Motor neuron (in vitro differentiated cells): Measurements from ENCODE around the gene GAMT. TPM values are rescaled to one million over a fixed set of nuclear protein-coding genes. Genes with fewer than 3 reads are reported as not detected.
A peak's percentile ranks its signal among the peaks of the same experiment; 100 is the strongest.

Experiments used
- ATAC-seq, 8 experiments: fragments of 200-7000 bp; cut with Tn5 transposase; replicated peaks in 6 of 8; 2 replicates each; pipeline ENCODE4 v1.8.0; 2021; ENCODE audit warnings: mild to moderate bottlenecking in 8 of 8, moderate library complexity in 8 of 8
- H3K27ac ChIP-seq, 2 donors: fragments of 250-450 bp; sonication (Bioruptor Pico); 2 replicates each; pipeline ENCODE4 v1.9.0; 2021; ENCODE audit warnings: antibody characterized with exemption in 2 of 2, mild to moderate bottlenecking in 2 of 2, moderate library complexity in 1 of 2
- H3K4me1 ChIP-seq, 2 donors: fragments of 250-450 bp; sonication (Bioruptor Pico); replicated peaks in 1 of 2; 2 replicates each; pipeline ENCODE4 v1.6.1; 2021; ENCODE audit warnings: antibody characterized with exemption in 2 of 2, mild to moderate bottlenecking in 2 of 2, moderate library complexity in 1 of 2
- H3K4me3 ChIP-seq, 5 donors: fragments of 250-450 bp; sonication (Bioruptor Pico); 2 replicates each; pipeline ENCODE4 v1.9.0; 2021; ENCODE audit warnings: antibody characterized with exemption in 5 of 5, mild to moderate bottlenecking in 5 of 5, moderate library complexity in 4 of 5
- WGBS, 10 experiments: fragments of 450-650 bp; shearing (Covaris generic); methylation state at CpG; one replicate each; pipeline ENCODE4 v1.0.0; 2022; 5-methylcytosine and 5-hydroxymethylcytosine counted together
- in situ Hi-C, 9 experiments: fragments of 400-800 bp; cut with MboI; loops; one replicate each; pipeline ENCODE4 v1.15.0; 2021; ENCODE audit warnings: low sequenced_read_pairs in 9 of 9, low pct_unique_long_range_greater_than_20kb in 2 of 9; ENCODE audit not compliant: unreplicated experiment in 9 of 9
- total RNA-seq, 8 experiments: library from RNA; unstranded; fragments of 300-600 nt; gene quantifications; 2 replicates each; pipeline versions ENCODE4 v1.2.3 to v1.2.4, GENCODE V29; 2022

Gene GAMT
- total RNA-seq, 8 experiments from 2014 or later: 18.6 to 38.9 (median 27.6) TPM

DNA sequence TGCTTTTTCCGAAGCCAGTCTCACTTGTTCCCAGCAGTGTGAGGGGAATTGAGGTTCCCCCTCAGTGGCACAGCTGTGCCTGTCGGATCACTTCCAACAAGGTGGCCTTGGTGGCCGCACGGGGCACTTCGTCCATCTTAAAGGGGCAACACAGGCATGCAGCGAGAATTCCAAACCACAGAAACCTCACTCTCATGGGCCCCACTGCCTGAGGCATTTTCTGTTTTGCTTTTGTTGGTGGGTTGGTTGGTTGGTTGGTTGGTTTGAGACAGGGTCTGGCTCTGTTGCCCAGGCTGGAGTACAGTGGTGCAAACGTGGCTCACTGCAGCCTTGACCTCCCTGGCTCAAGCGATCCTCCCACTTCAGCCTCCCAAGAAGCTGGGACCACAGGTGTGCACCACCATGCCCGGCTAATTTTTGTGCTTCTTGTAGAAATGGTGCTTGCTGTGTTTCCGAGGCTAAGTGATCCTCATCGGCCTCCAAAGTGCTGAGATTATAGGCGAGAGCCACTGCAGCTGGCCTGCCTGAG is 21.3 kb downstream of the GAMT start:
- in situ Hi-C loops: no loop called here
- 87 to 100% methylated on average over 1 to 3 of the region's 12 CpGs; no CpG with 5 or more reads in 8 of the 10 experiments for WGBS, 10 experiments
- H3K4me1 ChIP-seq: peaks cover 11 to 14% of the 10 kb centered on the region in 2 donors
- no peak for ATAC-seq
- no peak overlapping the region for H3K4me3 ChIP-seq
- no peak overlapping the region for H3K27ac ChIP-seq

DNA sequence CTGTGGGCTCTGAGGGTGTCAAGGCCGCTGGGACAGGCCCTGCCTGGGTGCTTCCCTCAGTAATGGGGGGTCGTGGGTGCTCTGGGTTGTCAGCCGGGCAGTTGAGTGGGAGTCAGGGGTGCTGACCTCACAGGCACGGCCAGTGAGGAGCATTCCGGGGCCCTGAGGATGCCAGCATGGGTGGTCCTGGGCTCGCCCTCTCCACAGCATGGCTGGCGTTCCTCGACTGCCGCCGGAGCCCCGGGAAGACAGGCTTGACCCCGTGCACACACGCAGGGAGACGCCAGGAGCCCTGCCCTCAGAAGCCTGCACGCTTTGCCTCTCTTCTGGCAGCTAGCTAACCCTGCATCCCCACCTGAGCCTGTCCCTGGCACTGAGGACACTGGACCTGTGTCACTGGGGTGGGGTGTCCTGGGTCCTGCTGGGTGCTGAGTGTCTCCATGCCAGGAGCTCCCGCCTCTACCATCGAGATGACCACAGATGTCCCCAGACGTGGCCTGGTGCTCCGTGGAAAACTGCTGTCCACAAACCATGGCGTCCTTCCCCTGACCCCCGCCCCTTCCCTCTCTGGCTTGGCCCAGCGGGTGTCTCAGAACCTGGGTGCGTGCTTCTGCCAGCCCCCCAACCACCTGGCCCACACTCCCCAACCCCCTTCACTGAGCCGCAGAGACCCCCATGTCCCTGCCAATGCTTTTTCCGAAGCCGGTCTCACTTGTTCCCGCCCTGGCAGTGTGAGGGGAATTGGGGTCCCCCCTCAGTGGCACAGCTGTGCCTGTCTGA is 22.0 kb downstream of the GAMT start:
- no CpG with 5 or more reads among the region's 27 CpGs for WGBS, 10 experiments
- in situ Hi-C loops: no loop called here
- Histone ChIP-seq H3K27ac (no peak overlapping the region), H3K4me3 (no peak overlapping the region), H3K4me1 (peaks cover 6 to 10% of the 10 kb centered on the region in 2 donors)
- ATAC-seq: no peak

DNA sequence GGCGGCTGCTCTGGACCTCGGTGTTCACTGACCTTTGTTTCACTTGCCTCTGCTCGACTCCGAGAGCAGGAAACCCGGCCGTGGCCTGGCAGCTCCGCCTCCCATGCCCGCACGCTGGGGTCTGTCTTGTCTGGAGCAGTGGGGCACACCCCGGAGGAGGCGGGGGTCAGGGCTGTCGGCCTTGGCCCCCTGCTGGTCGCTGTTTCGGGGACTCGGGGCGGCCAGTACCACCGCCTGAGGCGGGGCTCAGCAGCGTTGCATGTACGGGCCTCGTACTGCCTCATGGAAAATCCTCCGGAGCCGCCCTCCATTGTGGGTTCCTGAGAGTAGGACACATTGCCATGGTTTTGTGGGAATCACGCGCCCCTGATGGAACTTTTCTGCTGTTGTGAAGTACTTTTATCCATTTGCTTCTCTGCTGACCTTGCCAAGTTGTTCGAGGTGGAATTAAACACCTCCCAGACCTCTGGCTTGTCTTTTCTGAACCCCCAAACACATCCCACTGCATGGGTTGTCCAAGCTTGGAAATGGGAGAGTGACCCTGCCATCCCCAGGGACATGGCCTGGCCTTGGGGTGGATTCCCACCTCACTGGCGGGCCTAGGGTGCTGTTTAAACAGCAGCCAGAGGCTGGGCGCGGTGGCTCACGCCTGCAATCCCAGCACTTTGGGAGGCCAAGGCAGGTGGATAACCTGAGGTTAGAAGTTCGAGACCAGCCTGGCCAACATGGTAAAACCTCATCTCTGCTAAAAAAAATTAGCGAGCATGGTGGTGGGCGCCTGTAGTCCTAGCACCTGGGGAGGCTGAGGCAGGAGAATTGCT is 23.2 kb downstream of the GAMT start:
- in situ Hi-C loops: no loop called here
- WGBS, 10 experiments: 67 to 100% (median 100%) methylated on average over 1 to 18 of the region's 33 CpGs; no CpG with 5 or more reads in 5 of the 10 experiments
- ATAC-seq: no peak

DNA sequence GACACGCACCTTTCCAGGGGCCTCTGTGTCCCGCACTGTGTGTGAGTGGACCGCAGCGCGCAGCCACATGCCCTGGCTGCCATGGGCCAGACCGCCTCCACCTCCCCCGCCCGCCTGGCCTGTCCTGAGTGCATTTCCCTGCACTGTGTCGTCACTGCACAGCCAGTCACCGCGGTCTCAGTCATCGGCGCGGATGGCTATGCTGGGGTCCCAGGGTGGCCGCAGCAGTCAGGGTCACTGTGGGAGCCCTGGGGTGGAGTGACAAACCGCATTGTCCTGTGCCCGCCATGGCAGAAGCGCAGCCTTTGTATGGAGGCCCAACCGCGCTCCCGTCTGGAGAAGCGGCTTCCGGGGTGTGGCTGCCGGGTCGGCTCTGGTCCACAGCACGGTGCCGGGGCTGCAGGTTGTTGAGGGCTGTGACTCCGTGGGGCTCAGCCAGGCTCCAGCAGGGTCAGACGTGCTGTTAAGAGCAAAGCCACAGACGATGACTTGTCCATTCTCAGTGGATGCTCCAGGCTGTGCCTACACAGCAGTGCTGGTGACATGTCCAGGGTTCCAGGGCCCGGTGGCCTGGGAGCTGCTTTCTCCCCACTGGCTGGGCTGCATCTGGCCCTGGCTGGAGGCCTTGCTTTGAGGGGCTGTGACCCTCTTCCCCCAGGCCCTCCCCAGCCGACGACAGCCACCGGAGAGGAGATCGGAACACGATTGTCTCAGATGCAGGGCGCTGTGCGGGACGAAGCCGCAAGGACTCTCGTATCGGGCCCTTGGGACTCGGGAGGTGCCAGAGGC is 24.0 kb downstream of the GAMT start:
- peaks cover 6 to 10% of the 10 kb centered on the region in 2 donors for H3K4me1 ChIP-seq
- ATAC-seq: no peak
- in situ Hi-C loops: no loop called here
- no peak overlapping the region for H3K4me3 ChIP-seq
- 92 to 100% (median 96%) methylated on average over 2 to 6 of the region's 43 CpGs; no CpG with 5 or more reads in 5 of the 10 experiments for WGBS, 10 experiments
- H3K27ac ChIP-seq: peak overlapping the region in 1 of 2 donors; percentile 56

More for the DNA sequence above, 23.2 kb downstream of the GAMT start:
- Histone ChIP-seq H3K4me1 (peaks cover 6 to 10% of the 10 kb centered on the region in 2 donors), H3K27ac (no peak overlapping the region), H3K4me3 (no peak overlapping the region)

DNA sequence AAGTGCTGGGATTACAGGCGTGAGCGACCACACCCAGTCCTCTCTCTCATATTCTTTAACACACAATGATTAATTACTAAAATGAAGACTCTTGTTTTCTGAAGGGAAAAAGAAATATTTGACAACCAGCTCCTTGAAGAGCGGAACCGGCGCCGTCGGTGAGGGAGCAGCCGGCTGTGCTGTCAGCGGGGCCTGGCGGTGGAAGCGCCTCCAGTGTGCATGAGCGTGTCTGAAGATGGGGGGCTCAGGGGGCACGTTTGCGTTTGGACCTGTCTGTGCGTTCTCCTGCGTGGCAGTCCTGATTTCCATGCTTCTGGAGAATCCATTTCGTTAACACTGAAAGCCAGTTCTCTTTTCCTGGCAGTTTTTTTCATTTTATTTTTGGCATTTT is 24.9 kb downstream of the GAMT start:
- Histone ChIP-seq H3K27ac (no peak overlapping the region), H3K4me3 (no peak overlapping the region), H3K4me1 (peaks cover 3 to 4% of the 10 kb centered on the region in 2 donors)
- WGBS, 10 experiments: 79 to 100% (median 90%) methylated on average over 2 to 16 of the region's 17 CpGs; no CpG with 5 or more reads in 1 of the 10 experiments
- in situ Hi-C loops: no loop called here
- ATAC-seq: no peak

DNA sequence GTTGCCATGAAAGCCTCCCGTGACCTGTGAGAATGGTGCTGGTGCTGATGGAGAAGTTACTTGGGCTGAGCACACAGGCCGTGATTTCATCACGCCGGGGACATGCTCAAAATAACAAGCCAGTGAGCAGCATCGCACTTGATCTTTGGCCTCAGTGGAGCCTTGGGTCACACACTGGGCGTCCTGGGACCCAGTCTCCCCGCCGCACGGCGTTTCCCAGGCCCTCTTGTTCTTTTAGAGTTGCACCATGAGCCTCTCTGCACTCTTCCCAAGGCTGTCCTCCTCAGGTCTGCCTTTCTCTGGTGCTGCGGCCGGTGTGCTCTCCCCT is 27.1 kb downstream of the GAMT start:
- WGBS, 10 experiments: 83 to 100% (median 95%) methylated on average over 2 to 8 of the region's 12 CpGs; no CpG with 5 or more reads in 5 of the 10 experiments

DNA sequence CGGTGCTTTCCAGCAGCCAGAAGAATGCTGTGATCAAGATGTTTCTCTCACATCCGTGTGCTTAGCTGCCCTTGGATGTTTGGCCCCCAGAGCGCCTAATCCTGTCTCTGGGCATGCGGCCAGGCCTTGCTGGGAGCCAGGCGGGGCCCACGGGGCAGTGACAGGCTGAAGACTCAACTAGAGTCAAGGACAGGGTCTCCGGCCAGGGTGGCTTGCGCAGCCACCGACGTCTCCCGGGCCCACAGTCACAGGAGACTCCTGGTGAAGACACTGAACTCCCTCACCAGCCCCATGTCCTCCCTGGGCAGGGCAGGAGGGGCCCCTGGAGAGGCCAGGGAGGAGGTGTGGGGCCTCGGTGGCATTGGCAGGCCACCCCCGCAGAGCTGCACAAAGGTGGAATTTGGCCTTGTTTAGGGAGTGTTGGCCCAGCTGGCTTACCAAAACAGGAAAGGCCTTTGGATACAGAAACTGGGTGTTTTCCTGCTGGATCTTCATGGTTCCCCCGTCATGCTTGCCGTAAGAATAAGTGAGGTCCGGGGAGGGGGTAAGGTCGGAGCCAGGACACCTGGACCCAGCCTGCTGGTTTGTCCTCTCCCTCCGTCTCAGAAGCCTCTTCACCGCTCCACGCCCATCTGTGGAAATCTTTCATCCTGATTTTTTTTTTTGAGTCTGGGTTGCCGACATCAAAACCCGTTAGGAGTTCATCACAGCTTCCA is 27.6 kb downstream of the GAMT start:
- ATAC-seq: peak in 5 of 8 experiments; percentile 17 to 71 (median 19)
- WGBS, 10 experiments: 62 to 100% (median 96%) methylated on average over 1 to 10 of the region's 22 CpGs; no CpG with 5 or more reads in 4 of the 10 experiments

More for the DNA sequence above, 27.1 kb downstream of the GAMT start:
- Histone ChIP-seq H3K4me3 (no peak overlapping the region), H3K4me1 (no peaks in the 10 kb centered on the region), H3K27ac (no peak overlapping the region)
- ATAC-seq: no peak
- in situ Hi-C loops: no loop called here

DNA sequence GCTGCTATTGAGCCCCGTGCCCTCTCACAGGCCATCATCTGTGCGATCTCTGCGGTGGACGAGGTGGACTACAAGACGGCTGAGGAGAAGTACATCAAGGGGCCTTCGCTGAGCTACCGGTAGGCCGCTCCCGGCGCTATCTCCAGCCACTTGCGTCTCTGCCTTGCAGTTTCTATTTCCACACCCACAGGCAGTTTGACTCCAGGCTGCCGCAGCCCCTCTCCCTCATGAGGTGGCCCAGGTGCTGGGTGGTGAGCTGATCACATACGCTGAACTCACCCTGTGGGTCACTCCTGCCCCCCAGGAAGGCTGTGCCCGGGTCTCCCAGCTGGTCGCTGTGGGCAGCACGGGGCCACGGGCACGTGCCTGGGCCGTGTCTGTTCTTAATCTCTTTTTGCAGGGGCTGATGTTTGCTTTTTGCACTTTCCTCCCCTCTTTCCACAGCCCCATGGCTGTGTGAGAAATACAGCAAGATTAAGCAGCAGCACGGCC is 28.3 kb downstream of the GAMT start:
- no peaks in the 10 kb centered on the region for H3K4me1 ChIP-seq
- in situ Hi-C loops: no loop called here
- WGBS, 10 experiments: 87 to 95% (median 90%) methylated on average over 2 to 6 of the region's 20 CpGs; no CpG with 5 or more reads in 7 of the 10 experiments
- peak in 1 of 8 experiments; percentile 10 for ATAC-seq
- no peak overlapping the region for H3K4me3 ChIP-seq
- no peak overlapping the region for H3K27ac ChIP-seq

More for the DNA sequence above, 27.6 kb downstream of the GAMT start:
- Histone ChIP-seq H3K4me3 (no peak overlapping the region), H3K27ac (no peak overlapping the region), H3K4me1 (no peaks in the 10 kb centered on the region)
- in situ Hi-C loops: no loop called here

DNA sequence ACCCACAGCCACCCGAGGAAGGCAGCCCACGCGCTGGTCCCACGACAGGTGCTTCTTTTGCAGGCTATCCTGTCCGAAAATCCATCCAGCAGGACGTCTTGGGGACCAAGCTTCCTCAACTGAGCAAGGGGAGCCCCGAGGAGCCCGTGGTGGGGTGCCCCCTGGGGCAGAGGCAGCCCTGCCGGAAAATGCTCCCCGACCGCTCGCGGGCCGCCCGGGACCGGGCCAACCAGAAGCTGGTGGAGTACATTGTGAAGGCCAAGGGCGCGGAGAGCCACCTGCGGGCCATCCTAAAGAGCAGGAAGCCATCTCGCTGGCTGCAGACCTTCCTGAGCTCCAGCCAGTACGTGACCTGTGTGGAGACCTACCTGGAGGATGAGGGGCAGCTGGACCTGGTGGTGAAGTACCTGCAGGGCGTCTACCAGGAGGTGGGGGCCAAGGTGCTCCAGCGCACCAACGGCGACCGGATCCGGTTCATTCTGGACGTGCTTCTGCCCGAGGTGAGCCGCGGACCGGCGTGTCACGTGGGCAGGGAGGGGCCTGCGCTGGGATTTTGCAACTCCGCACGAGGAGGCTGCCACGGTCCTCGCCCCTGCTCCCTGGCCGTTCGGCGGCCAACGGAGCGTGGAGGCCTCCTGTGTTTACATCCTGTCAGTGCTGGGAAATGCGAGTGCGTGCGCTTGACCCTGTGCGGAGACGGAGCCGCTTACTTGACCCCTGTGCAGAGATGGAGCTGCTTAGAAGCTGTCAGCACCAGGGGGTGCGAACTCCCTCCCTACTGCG is 30.6 kb downstream of the GAMT start:
- Histone ChIP-seq H3K4me1 (peaks cover 0 to 5% of the 10 kb centered on the region in 2 donors), H3K4me3 (no peak overlapping the region), H3K27ac (no peak overlapping the region)
- 86 to 100% (median 96%) methylated on average over 1 to 8 of the region's 52 CpGs; no CpG with 5 or more reads in 5 of the 10 experiments for WGBS, 10 experiments
- in situ Hi-C loops: no loop called here
- peak in 2 of 8 experiments; percentile 15 to 19 for ATAC-seq

DNA sequence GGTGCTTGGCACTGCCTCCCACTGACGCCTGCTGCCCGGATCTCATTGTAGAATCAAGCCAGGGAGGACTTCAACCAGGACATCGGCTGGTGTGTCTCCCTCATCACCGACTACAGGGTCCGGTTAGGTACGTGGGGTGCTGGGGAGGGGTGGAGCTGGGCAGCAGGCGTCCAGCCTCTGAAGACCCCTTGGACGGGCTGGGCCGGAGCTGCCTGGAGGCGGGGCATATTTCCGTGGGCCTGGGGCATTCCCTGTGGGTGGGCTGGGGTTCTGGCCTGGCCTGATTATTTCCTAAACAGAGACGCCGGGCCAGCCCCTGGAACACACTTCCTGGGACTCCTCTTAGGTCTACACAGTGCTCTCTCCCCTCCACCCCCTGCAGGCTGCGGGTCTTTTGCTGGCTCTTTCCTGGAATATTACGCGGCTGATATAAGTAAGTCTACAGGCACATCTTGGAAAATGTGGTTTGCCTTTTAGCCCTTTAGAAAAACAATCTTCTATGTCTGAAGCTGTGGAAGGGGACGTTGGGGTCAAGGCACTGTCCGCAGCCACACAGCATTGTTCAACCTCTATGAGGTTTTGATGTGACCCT is 32.0 kb downstream of the GAMT start:
- H3K4me1 ChIP-seq: peaks cover 7 to 14% of the 10 kb centered on the region in 2 donors
- WGBS, 10 experiments: 85 to 100% (median 97%) methylated on average over 1 to 6 of the region's 18 CpGs; no CpG with 5 or more reads in 6 of the 10 experiments
- H3K4me3 ChIP-seq: no peak overlapping the region
- in situ Hi-C loops: no loop called here
- no peak for ATAC-seq
- no peak overlapping the region for H3K27ac ChIP-seq
